SH-SY5Y (cell line): ENCODE data around the gene NEDD8.

Source experiments
- GATA2 ChIP-seq: IDR thresholded peaks from 2 replicates; pipeline ENCODE4 v1.6.1; 2011; ENCODE audit warnings: mild to moderate bottlenecking, low read depth, low read length
- GATA3 ChIP-seq: IDR thresholded peaks from 2 replicates; pipeline ENCODE4 v1.6.1; 2011; ENCODE audit warnings: low read depth, mild to moderate bottlenecking, low read length, moderate library complexity

- TF ChIP-seq GATA2 (no peak), GATA3 (no peak)
Observed at GRCh38 chr14:24224618-24225071, 7.5 kb downstream of the NEDD8 start.
